ENCODE results near the gene ZNF92. TPM values are rescaled to one million over a fixed set of nuclear protein-coding genes. Genes with fewer than 3 reads are reported as not detected.

The ZNF92 gene
- total and polyA plus RNA-seq, 2 of the 4 experiments (the other 2 are of a cell fraction): 2.4 to 6.1 TPM

DNA sequence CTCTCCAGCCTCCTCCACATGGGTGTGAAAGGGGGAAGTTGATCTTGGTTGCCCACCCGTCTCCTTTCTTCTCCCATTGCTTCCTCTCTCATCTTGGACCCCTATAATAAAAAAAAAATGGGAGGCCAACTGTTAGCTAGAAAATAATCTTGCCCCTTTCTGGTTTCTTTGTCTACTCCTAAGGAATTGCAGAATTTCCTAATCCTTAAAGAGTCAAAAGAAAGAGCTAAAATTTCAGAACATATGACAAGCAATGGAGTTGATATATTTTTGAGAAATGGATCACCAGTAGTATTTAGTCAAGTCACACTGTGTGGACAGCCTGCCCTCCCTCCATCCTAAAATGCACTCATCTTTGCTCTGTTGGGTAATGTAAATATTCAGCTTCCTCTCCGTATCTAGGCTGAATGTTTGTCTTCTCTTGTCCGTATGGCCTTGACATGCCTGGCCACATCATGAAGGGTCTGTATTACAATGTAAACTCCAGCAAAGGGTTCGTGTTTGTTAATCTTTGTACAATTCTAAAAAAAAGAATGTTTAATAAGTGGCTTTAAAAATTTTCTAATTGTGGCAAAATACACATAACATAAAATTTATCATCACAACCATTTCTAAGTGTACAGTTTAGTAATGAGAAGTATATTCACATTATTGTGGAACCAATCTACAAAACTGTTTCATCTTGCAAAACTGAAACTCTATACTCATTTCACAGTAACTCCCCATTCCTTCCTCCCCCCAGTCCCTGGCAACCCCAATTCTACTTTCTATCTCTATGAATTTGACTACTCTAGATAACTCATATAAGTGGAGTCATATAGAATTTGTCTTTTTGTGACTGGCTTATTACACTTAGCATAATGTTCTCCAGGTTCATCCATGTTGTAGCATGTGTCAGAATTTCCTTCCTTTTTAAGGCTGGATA, 71.5 kb downstream of the ZNF92 start:
- H3K79me1 ChIP-seq (ENCODE audit: low read depth in 1 of 2, low read length in 2 of 2): no peaks in the 10 kb centered on the region
- no peak overlapping the region for H4K5ac ChIP-seq (ENCODE audit: low read depth, low read length)
- no peaks in the 10 kb centered on the region for H3K27me3 ChIP-seq (ENCODE audit: control insufficient read depth, insufficient read depth, low read length)
- BruUV-seq (replicated peaks): no TSS peak
- TF ChIP-seq, protein P1, sequence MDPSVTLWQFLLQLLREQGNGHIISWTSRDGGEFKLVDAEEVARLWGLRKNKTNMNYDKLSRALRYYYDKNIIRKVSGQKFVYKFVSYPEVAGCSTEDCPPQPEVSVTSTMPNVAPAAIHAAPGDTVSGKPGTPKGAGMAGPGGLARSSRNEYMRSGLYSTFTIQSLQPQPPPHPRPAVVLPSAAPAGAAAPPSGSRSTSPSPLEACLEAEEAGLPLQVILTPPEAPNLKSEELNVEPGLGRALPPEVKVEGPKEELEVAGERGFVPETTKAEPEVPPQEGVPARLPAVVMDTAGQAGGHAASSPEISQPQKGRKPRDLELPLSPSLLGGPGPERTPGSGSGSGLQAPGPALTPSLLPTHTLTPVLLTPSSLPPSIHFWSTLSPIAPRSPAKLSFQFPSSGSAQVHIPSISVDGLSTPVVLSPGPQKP (IDR thresholded peaks at IDR 0.05; ENCODE audit: borderline replicate concordance, low read depth, low read length): no peak
- TF ChIP-seq MAFK (IDR thresholded peaks at IDR 0.05; ENCODE audit: low read depth, low read length) (no peak), RAD21 (IDR thresholded peaks at IDR 0.05; ENCODE audit: low read length) (no peak), BHLHE40 (IDR thresholded peaks at IDR 0.05; ENCODE audit: low read depth, low read length) (no peak), MAZ (IDR thresholded peaks at IDR 0.05; ENCODE audit: borderline replicate concordance, low read depth, low read length) (no peak), USF2 (IDR thresholded peaks at IDR 0.05; ENCODE audit: low read depth, low read length) (no peak)
- H3K4me1 ChIP-seq (ENCODE audit: control insufficient read depth, insufficient read depth, low read length): no peaks in the 10 kb centered on the region
- ChIA-PET POLR2A (ENCODE audit: unreplicated experiment) (no interaction called here), CTCF (no interaction called here)
- no peak overlapping the region for H4K91ac ChIP-seq (ENCODE audit: insufficient read depth, low read depth, low read length)
- ATAC-seq (ENCODE audit: low read depth): no peak
- no peak overlapping the region for H2AK9ac ChIP-seq (replicated peaks; ENCODE audit: low read depth, low read length, poor library complexity)
- no peak overlapping the region for H3K23ac ChIP-seq (ENCODE audit: low read depth, low read length)
- in situ Hi-C loops (cut with MboI; ENCODE audit: low sequenced_read_pairs) (no loop called here), intact Hi-C loops (cut with micrococcal nuclease) (loop anchor here (10.0 kb wide), 1 partner anchor 130 kb away; no protein-coding TSS in a partner anchor), dilution Hi-C loops (cut with HindIII; ENCODE audit: low sequenced_read_pairs, unreplicated experiment) (no loop called here)
- no peak overlapping the region for H3K4me3 ChIP-seq (ENCODE audit: insufficient read depth, low read depth, low read length)
- H3K14ac ChIP-seq (replicated peaks; ENCODE audit: low read depth, low read length): no peak overlapping the region
- no peak overlapping the region for H2BK5ac ChIP-seq (ENCODE audit: low read depth, low read length, poor library complexity, severe bottlenecking)
- no peak overlapping the region for H2AFZ ChIP-seq (replicated peaks; ENCODE audit: low read length, poor library complexity)
- H4K20me1 ChIP-seq (ENCODE audit: insufficient read depth, low read length): no peaks in the 10 kb centered on the region
- H3K56ac ChIP-seq (ENCODE audit: extremely low read depth, insufficient read depth, low read length): no peak overlapping the region
- H3K9ac ChIP-seq (ENCODE audit: low read depth, low read length): no peak overlapping the region
- no peak overlapping the region for H2BK15ac ChIP-seq (ENCODE audit: low read depth, low read length)
- H3K4ac ChIP-seq (ENCODE audit: low read depth, low read length): no peak overlapping the region
- no peak overlapping the region for H2AK5ac ChIP-seq (ENCODE audit: low read depth, low read length)
- no peaks in the 10 kb centered on the region for H3K9me1 ChIP-seq (ENCODE audit: insufficient read depth, low read length)
- no peak overlapping the region for H2BK20ac ChIP-seq (ENCODE audit: low read depth, low read length)
- WGBS, 2 experiments (ENCODE audit: extremely low coverage in 2 of 2, insufficient read length in 1 of 2): no CpG with 5 or more reads among the region's 4 CpGs
- no peak overlapping the region for H3K18ac ChIP-seq (ENCODE audit: low read depth, low read length)
- H4K8ac ChIP-seq (ENCODE audit: low read depth in 2 of 2, low read length in 2 of 2): no peak overlapping the region
- H3K4me2 ChIP-seq (ENCODE audit: low read depth, low read length): no peak overlapping the region
- no peaks in the 10 kb centered on the region for H3K36me3 ChIP-seq (ENCODE audit: control insufficient read depth, insufficient read depth, low read length)
- no peak for DNase-seq
- H3K9me3 ChIP-seq (ENCODE audit: control insufficient read depth, insufficient read depth, low read length): no peaks in the 10 kb centered on the region
- H2BK120ac ChIP-seq (ENCODE audit: low read depth, low read length): no peak overlapping the region
- no peak overlapping the region for H3K27ac ChIP-seq (ENCODE audit: insufficient read depth, low read length)

Data from IMR-90 (cell line).